BE2C (cell line): ENCODE results near the gene PXT1.

Experiments used
- DNase-seq: peaks from one replicate; pipeline ENCODE4 v3.0.0-alpha.2; 2020
- H3K27me3 ChIP-seq: fragments of 250-450 bp; sonication (Bioruptor Pico); 2 replicates; pipeline ENCODE4 v1.5.1; 2020; ENCODE audit warnings: mild to moderate bottlenecking
- H3K36me3 ChIP-seq: fragments of 250-450 bp; sonication (Bioruptor Pico); 2 replicates; pipeline ENCODE4 v1.5.1; 2020; ENCODE audit warnings: mild to moderate bottlenecking
- H3K4me1 ChIP-seq: fragments of 250-450 bp; sonication (Bioruptor Pico); 2 replicates; pipeline ENCODE4 v1.5.1; 2020
- H3K4me3 ChIP-seq: 2 replicates; pipeline ENCODE4 v1.5.1; 2011; ENCODE audit warnings: low read depth, low read length
- H3K9me3 ChIP-seq: fragments of 250-450 bp; sonication (Bioruptor Pico); 2 replicates; pipeline ENCODE4 v1.5.1; 2020
- CTCF ChIP-seq: IDR thresholded peaks from 2 replicates; pipeline ENCODE4 v1.5.1; 2012; ENCODE audit warnings: mild to moderate bottlenecking, low read depth, low read length

The PXT1 gene

GRCh38 chr6:36383606-36384005 is 59.0 kb downstream of the PXT1 start:
- no peaks in the 10 kb centered on the region for H3K9me3 ChIP-seq
- no peak overlapping the region for H3K4me3 ChIP-seq
- TF ChIP-seq CTCF, result no peak
- peaks cover 4% of the 10 kb centered on the region for H3K27me3 ChIP-seq
- H3K36me3 ChIP-seq, result no peaks in the 10 kb centered on the region
- DNase-seq, result no peak
- H3K4me1 ChIP-seq, result no peaks in the 10 kb centered on the region

- no peak overlapping the region for H3K4me3 ChIP-seq
- H3K9me3 ChIP-seq, result no peaks in the 10 kb centered on the region
- H3K4me1 ChIP-seq, result no peaks in the 10 kb centered on the region
- H3K27me3 ChIP-seq, result peaks cover 4% of the 10 kb centered on the region
- DNase-seq, result no peak
- no peak for TF ChIP-seq CTCF
- H3K36me3 ChIP-seq, result no peaks in the 10 kb centered on the region
Observed at GRCh38 chr6:36382976-36383375, 59.7 kb downstream of the PXT1 start.

- DNase-seq, result no peak
- no peak overlapping the region for H3K4me3 ChIP-seq
- TF ChIP-seq CTCF, result no peak
- no peaks in the 10 kb centered on the region for H3K27me3 ChIP-seq
- no peaks in the 10 kb centered on the region for H3K9me3 ChIP-seq
- no peaks in the 10 kb centered on the region for H3K4me1 ChIP-seq
- H3K36me3 ChIP-seq, result no peaks in the 10 kb centered on the region
Observed at GRCh38 chr6:36381502-36382389, 60.9 kb downstream of the PXT1 start.

GRCh38 chr6:36380166-36380565 is 62.5 kb downstream of the PXT1 start:
- no peaks in the 10 kb centered on the region for H3K27me3 ChIP-seq
- no peaks in the 10 kb centered on the region for H3K9me3 ChIP-seq
- H3K36me3 ChIP-seq, result no peaks in the 10 kb centered on the region
- H3K4me3 ChIP-seq, result no peak overlapping the region
- no peak for DNase-seq
- H3K4me1 ChIP-seq, result no peaks in the 10 kb centered on the region
- TF ChIP-seq CTCF, result no peak

- DNase-seq, result no peak
- no peak for TF ChIP-seq CTCF
Observed at GRCh38 chr6:36378936-36379335, 63.7 kb downstream of the PXT1 start.

GRCh38 chr6:36378243-36378920 is 64.3 kb downstream of the PXT1 start:
- DNase-seq, result no peak
- no peaks in the 10 kb centered on the region for H3K4me1 ChIP-seq

More at GRCh38 chr6:36378936-36379335, 63.7 kb downstream of the PXT1 start:
- Histone ChIP-seq H3K36me3 (no peaks in the 10 kb centered on the region), H3K4me3 (no peak overlapping the region), H3K27me3 (no peaks in the 10 kb centered on the region), H3K4me1 (no peaks in the 10 kb centered on the region), H3K9me3 (no peaks in the 10 kb centered on the region)

More at GRCh38 chr6:36378243-36378920, 64.3 kb downstream of the PXT1 start:
- no peaks in the 10 kb centered on the region for H3K27me3 ChIP-seq
- H3K9me3 ChIP-seq, result no peaks in the 10 kb centered on the region
- no peak overlapping the region for H3K4me3 ChIP-seq
- no peaks in the 10 kb centered on the region for H3K36me3 ChIP-seq
- no peak for TF ChIP-seq CTCF
